GM10266 (cell line): Measurements from ENCODE around the gene SPPL3.

ENCODE experiments used
- DNase-seq: peaks from one replicate; pipeline ENCODE4 v3.0.0; 2012; ENCODE audit errors: extremely low spot score
- CTCF ChIP-seq: IDR thresholded peaks from 2 replicates; pipeline ENCODE4 v1.5.1; 2012; ENCODE audit warnings: mild to moderate bottlenecking, low read depth; ENCODE audit not compliant: control insufficient read depth, insufficient read depth; ENCODE audit errors: missing control alignments

Gene SPPL3

GRCh38 chr12:120758798-120759590 is 145.2 kb downstream of the SPPL3 start:
- TF ChIP-seq CTCF, result no peak
- no peak for DNase-seq

- no peak for DNase-seq
- TF ChIP-seq CTCF, result no peak
Measured at GRCh38 chr12:120757949-120758348, 146.2 kb downstream of the SPPL3 start.

GRCh38 chr12:120757226-120757742 is 146.9 kb downstream of the SPPL3 start:
- TF ChIP-seq CTCF, result no peak
- no peak for DNase-seq

- no peak for TF ChIP-seq CTCF
- DNase-seq, result no peak
Measured at GRCh38 chr12:120755269-120755668, 148.9 kb downstream of the SPPL3 start.

GRCh38 chr12:120754792-120755191 is 149.4 kb downstream of the SPPL3 start:
- TF ChIP-seq CTCF, result no peak
- no peak for DNase-seq

- no peak for TF ChIP-seq CTCF
- DNase-seq, result no peak
Measured at GRCh38 chr12:120751389-120751788, 152.8 kb downstream of the SPPL3 start.

GRCh38 chr12:120750806-120751205 is 153.4 kb downstream of the SPPL3 start:
- no peak for DNase-seq
- peak; percentile 16 for TF ChIP-seq CTCF
